Activated naive CD8-positive, alpha-beta T cell (primary cell): Measurements from ENCODE around the gene KCTD4.
"Not testable (repeated sequence)": the region's sequence is repeated elsewhere in the genome, so short reads cannot be mapped to it uniquely, and the experiment has no call there.

Experiments
- H3K27ac Mint-ChIP-seq: one replicate; pipeline ENCODE4 v1.8.0; 2021; ENCODE audit warnings: mixed read lengths
- H3K27me3 Mint-ChIP-seq: one replicate; pipeline ENCODE4 v1.8.0; 2021; ENCODE audit warnings: mixed read lengths
- H3K36me3 Mint-ChIP-seq: one replicate; pipeline ENCODE4 v1.8.0; 2021; ENCODE audit warnings: mixed read lengths
- H3K4me1 Mint-ChIP-seq: one replicate; pipeline ENCODE4 v1.8.0; 2021; ENCODE audit warnings: low read depth, mixed read lengths
- H3K4me3 Mint-ChIP-seq: one replicate; pipeline ENCODE4 v1.8.0; 2021; ENCODE audit warnings: mild to moderate bottlenecking, mixed read lengths
- H3K9me3 Mint-ChIP-seq: one replicate; pipeline ENCODE4 v1.8.0; 2021; ENCODE audit warnings: low read depth, mixed read lengths

KCTD4 gene

GRCh38 chr13:45198041-45198440 is 2.8 kb downstream of the KCTD4 start:
- Mint-ChIP-seq H3K36me3 (peaks cover 16% of the 10 kb centered on the region), H3K4me3 (no peak overlapping the region), H3K9me3 (no peaks in the 10 kb centered on the region)

GRCh38 chr13:45196622-45197021 is 4.2 kb downstream of the KCTD4 start:
- peaks cover 9% of the 10 kb centered on the region for H3K4me1 Mint-ChIP-seq
- peaks cover 16% of the 10 kb centered on the region for H3K36me3 Mint-ChIP-seq
- no peak overlapping the region for H3K27ac Mint-ChIP-seq
- H3K9me3 Mint-ChIP-seq: no peaks in the 10 kb centered on the region
- H3K4me3 Mint-ChIP-seq: no peak overlapping the region
- H3K27me3 Mint-ChIP-seq: no peaks in the 10 kb centered on the region

More at GRCh38 chr13:45198041-45198440, 2.8 kb downstream of the KCTD4 start:
- Mint-ChIP-seq H3K27ac (no peak overlapping the region), H3K4me1 (peaks cover 9% of the 10 kb centered on the region), H3K27me3 (no peaks in the 10 kb centered on the region)

- Mint-ChIP-seq H3K27ac (no peak overlapping the region), H3K4me1 (peaks cover 9% of the 10 kb centered on the region), H3K27me3 (no peaks in the 10 kb centered on the region), H3K4me3 (no peak overlapping the region), H3K36me3 (peaks cover 15% of the 10 kb centered on the region), H3K9me3 (no peaks in the 10 kb centered on the region)
These were observed 4.7 kb downstream of the KCTD4 start for GRCh38 chr13:45196096-45196495.

- H3K4me1 Mint-ChIP-seq: peaks cover 9% of the 10 kb centered on the region
- peaks cover 10% of the 10 kb centered on the region for H3K36me3 Mint-ChIP-seq
- no peak overlapping the region for H3K27ac Mint-ChIP-seq
These were observed 5.4 kb downstream of the KCTD4 start for GRCh38 chr13:45195421-45195820.

GRCh38 chr13:45194081-45194939 is 6.5 kb downstream of the KCTD4 start:
- Mint-ChIP-seq H3K27me3 (no peaks in the 10 kb centered on the region), H3K9me3 (no peaks in the 10 kb centered on the region), H3K4me3 (no peak overlapping the region), H3K27ac (no peak overlapping the region), H3K36me3 (peaks cover 10% of the 10 kb centered on the region), H3K4me1 (peaks cover 9% of the 10 kb centered on the region)

More at GRCh38 chr13:45195421-45195820, 5.4 kb downstream of the KCTD4 start:
- Mint-ChIP-seq H3K4me3 (no peak overlapping the region), H3K27me3 (no peaks in the 10 kb centered on the region), H3K9me3 (no peaks in the 10 kb centered on the region)

- no peak overlapping the region for H3K27ac Mint-ChIP-seq
- H3K4me3 Mint-ChIP-seq: no peak overlapping the region
- no peaks in the 10 kb centered on the region for H3K27me3 Mint-ChIP-seq
These were observed 9.0 kb downstream of the KCTD4 start for GRCh38 chr13:45191874-45192273.

GRCh38 chr13:45189511-45189910 is 11.3 kb downstream of the KCTD4 start:
- H3K27ac Mint-ChIP-seq, H3K4me3 Mint-ChIP-seq, H3K9me3 Mint-ChIP-seq, H3K36me3 Mint-ChIP-seq, H3K4me1 Mint-ChIP-seq, H3K27me3 Mint-ChIP-seq: not testable (repeated sequence)

More at GRCh38 chr13:45191874-45192273, 9.0 kb downstream of the KCTD4 start:
- Mint-ChIP-seq H3K4me1 (peaks cover 5% of the 10 kb centered on the region), H3K36me3 (peaks cover 9% of the 10 kb centered on the region), H3K9me3 (peaks cover 5% of the 10 kb centered on the region)

GRCh38 chr13:45189077-45189476 is 11.8 kb downstream of the KCTD4 start:
- H3K27ac Mint-ChIP-seq, H3K36me3 Mint-ChIP-seq, H3K4me3 Mint-ChIP-seq, H3K9me3 Mint-ChIP-seq, H3K4me1 Mint-ChIP-seq, H3K27me3 Mint-ChIP-seq: not testable (repeated sequence)

- Mint-ChIP-seq H3K36me3 (peaks cover 12% of the 10 kb centered on the region), H3K27ac (no peak overlapping the region), H3K4me3 (no peak overlapping the region), H3K4me1 (peaks cover 3% of the 10 kb centered on the region), H3K27me3 (no peaks in the 10 kb centered on the region), H3K9me3 (peaks cover 5% of the 10 kb centered on the region)
These were observed 15.6 kb downstream of the KCTD4 start for GRCh38 chr13:45185286-45185685.

- Mint-ChIP-seq H3K4me1 (peaks cover 7% of the 10 kb centered on the region), H3K27ac (no peak overlapping the region)
These were observed 16.2 kb downstream of the KCTD4 start for GRCh38 chr13:45184693-45185092.

GRCh38 chr13:45180713-45181601 is 19.9 kb downstream of the KCTD4 start:
- no peak overlapping the region for H3K4me3 Mint-ChIP-seq
- no peak overlapping the region for H3K27ac Mint-ChIP-seq
- peaks cover 15% of the 10 kb centered on the region for H3K36me3 Mint-ChIP-seq

More at GRCh38 chr13:45184693-45185092, 16.2 kb downstream of the KCTD4 start:
- Mint-ChIP-seq H3K36me3 (peaks cover 12% of the 10 kb centered on the region), H3K4me3 (no peak overlapping the region), H3K27me3 (no peaks in the 10 kb centered on the region), H3K9me3 (peaks cover 5% of the 10 kb centered on the region)

GRCh38 chr13:45180303-45180702 is 20.5 kb downstream of the KCTD4 start:
- Mint-ChIP-seq H3K4me3 (no peak overlapping the region), H3K27ac (no peak overlapping the region), H3K36me3 (peaks cover 15% of the 10 kb centered on the region), H3K9me3 (no peaks in the 10 kb centered on the region), H3K27me3 (no peaks in the 10 kb centered on the region), H3K4me1 (peaks cover 35% of the 10 kb centered on the region)

More at GRCh38 chr13:45180713-45181601, 19.9 kb downstream of the KCTD4 start:
- Mint-ChIP-seq H3K4me1 (peaks cover 35% of the 10 kb centered on the region), H3K27me3 (no peaks in the 10 kb centered on the region), H3K9me3 (no peaks in the 10 kb centered on the region)

GRCh38 chr13:45179428-45179827 is 21.4 kb downstream of the KCTD4 start:
- H3K9me3 Mint-ChIP-seq: no peaks in the 10 kb centered on the region
- peaks cover 22% of the 10 kb centered on the region for H3K36me3 Mint-ChIP-seq
- H3K27ac Mint-ChIP-seq: no peak overlapping the region
- H3K4me1 Mint-ChIP-seq: peaks cover 39% of the 10 kb centered on the region
- H3K4me3 Mint-ChIP-seq: no peak overlapping the region
- no peaks in the 10 kb centered on the region for H3K27me3 Mint-ChIP-seq

- no peaks in the 10 kb centered on the region for H3K9me3 Mint-ChIP-seq
- peaks cover 26% of the 10 kb centered on the region for H3K36me3 Mint-ChIP-seq
- H3K4me1 Mint-ChIP-seq: peaks cover 39% of the 10 kb centered on the region
- no peaks in the 10 kb centered on the region for H3K27me3 Mint-ChIP-seq
- H3K4me3 Mint-ChIP-seq: no peak overlapping the region
- H3K27ac Mint-ChIP-seq: no peak overlapping the region
These were observed 22.3 kb downstream of the KCTD4 start for GRCh38 chr13:45178349-45179162.
